Ovary (tissue), 9 donors: ENCODE measurements around the gene FAM163B. TPM values are rescaled to one million over a fixed set of nuclear protein-coding genes. Genes with fewer than 3 reads are reported as not detected.

Source experiments
- DNase-seq, 5 donors: peaks; one replicate each; pipeline ENCODE4 v3.0.0-alpha.2; 2019 to 2020
- H3K27ac ChIP-seq, 2 donors: fragments of 200-600 bp; one replicate each; pipeline versions ENCODE4 v1.5.1 to v1.8.0; 2019 to 2022
- H3K27me3 ChIP-seq: fragments of 200-600 bp; one replicate; pipeline ENCODE4 v1.8.0; 2022
- H3K36me3 ChIP-seq: fragments of 200-600 bp; sonication (generic); one replicate; pipeline ENCODE4 v1.5.1; 2019
- H3K4me1 ChIP-seq: one replicate; pipeline ENCODE4 v1.8.1; 2013; ENCODE audit warnings: mild to moderate bottlenecking, moderate library complexity; ENCODE audit not compliant: insufficient read depth
- H3K4me3 ChIP-seq: fragments of 200-600 bp; sonication (generic); one replicate; pipeline ENCODE4 v1.5.1; 2017
- H3K9me3 ChIP-seq, 2 donors: fragments of 200-600 bp in 1 of 2; sonication (generic) in 1 of 2; one replicate each; pipeline versions ENCODE4 v1.5.1 to v1.8.1; 2013 to 2019; ENCODE audit warnings: mild to moderate bottlenecking in 1 of 2, moderate library complexity in 1 of 2
- EP300 ChIP-seq: sonication (generic); formaldehyde crosslinking; IDR thresholded peaks from one replicate; pipeline ENCODE4 v1.6.1; 2017; ENCODE audit warnings: antibody characterized with exemption
- POLR2A ChIP-seq: fragments of 450-650 bp; IDR thresholded peaks from one replicate; pipeline ENCODE4 v1.6.1; 2017; ENCODE audit warnings: antibody characterized with exemption, mild to moderate bottlenecking, moderate library complexity
- WGBS, 3 donors: extraction: QIAGEN DNeasy Blood & Tissue Kit in 1 of 3; methylation state at CpG; one replicate each; pipeline versions ENCODE4 v1.1.5 to v1.1.7; 2013 to 2017; 5-methylcytosine and 5-hydroxymethylcytosine counted together
- intact Hi-C, 4 donors: fragments of 100-400 bp; cut with DNase I; formaldehyde crosslinking; loops; one replicate each; pipeline versions ENCODE4 v1.11.0 to v1.15.1; 2022 to 2023
- polyA plus RNA-seq, 2 donors: library from polyadenylated mRNA; stranded (reverse); fragments of 200-250 nt in 1 of 2; fragments of 350-450 nt in 1 of 2; fragmentation: Illumina TruSeq in 1 of 2; extraction: RNeasy Lipid Tissue Mini Kit (QIAGEN cat#74804) in 1 of 2; gene quantifications; one replicate each; pipeline ENCODE4 v1.2.3, GENCODE V29; 2013 to 2014
- total RNA-seq, 7 donors: library from RNA; depleted of rRNA in 2 of 7; stranded (reverse); fragments of >200 nt in 2 of 7; fragmentation: NEBNext Ultra II Directional in 3 of 7; extraction: Animal tissue kit (Norgen Biotek cat#: 25700) in 3 of 7; gene quantifications; one replicate each; pipeline versions ENCODE4 v1.1.0 to v1.2.4, GENCODE V29; 2016 to 2023
- TF ChIP-seq, protein P1 (sequence below), 3 donors: fragments of 450-650 bp in 2 of 3; fragments of 200-600 bp in 1 of 3; IDR thresholded peaks; one replicate each; pipeline versions ENCODE4 v1.5.1 to v1.8.0; 2016 to 2022; ENCODE audit warnings: antibody characterized with exemption in 3 of 3, mild to moderate bottlenecking in 1 of 3
- donor health status: DM: no; HTN: no; CAD: no; lungs with moderate emphysema.
- donor health status: DM: no; HTN: no; CAD: no.
- donor health status: Bipolar disorder and iron deficiency.
- donor health status: DM: yes; HTN: yes; CAD: no.
- donor health status: DM: no; HTN: no; CAD: no.
- donor health status: DM: yes; HTN: yes; CAD: no.

Gene FAM163B
- total and polyA plus RNA-seq, 9 donors: 0.21 to 0.30 TPM; not detected in 7

DNA sequence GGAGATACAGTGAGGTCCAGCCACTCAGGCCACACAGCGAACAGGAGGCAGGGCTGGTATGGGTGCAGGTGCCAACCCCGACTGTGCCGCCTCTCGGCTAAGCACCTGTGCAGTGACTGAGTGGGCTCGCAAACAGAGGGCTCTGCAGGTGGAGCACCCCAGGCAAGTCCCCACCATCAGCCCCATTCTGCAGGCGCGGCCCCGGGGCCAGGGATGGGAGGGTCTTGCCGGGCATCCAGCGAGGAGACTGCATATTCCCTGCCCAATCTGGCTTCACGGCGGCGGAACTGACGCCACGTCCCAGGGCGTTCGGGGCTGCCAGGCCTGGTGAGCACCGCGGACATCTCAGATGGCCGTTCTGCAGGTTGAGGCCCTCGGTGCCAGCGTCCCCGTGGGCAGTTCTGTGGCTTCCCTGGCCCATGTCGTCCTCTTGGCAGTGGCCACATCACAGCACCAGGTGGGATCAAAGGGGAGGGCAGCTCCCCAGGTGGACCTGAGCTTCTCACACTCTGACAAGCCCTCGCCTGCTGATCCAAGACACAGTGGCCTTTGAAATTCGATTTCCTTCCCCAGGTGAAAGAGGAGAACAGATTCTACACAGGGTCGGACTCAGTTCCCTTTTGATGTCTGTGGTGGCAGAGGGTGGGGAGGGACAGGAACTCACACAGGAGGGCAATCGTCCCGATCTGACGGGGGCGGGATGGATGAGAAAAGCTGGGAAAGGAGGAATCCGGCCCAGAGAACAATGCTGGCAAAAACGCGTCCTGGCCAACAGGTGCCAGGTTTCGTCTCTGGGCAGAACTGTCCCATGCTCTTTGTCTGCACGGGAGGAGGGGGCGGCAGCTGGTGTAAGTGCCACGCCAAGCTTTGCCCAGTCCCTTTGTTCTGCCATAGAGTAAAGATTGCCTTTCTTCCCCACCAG, 45.8 kb upstream of the FAM163B start:
- no peak for DNase-seq
- 59 to 67% (median 59%) methylated on average over 31 to 38 of the region's 38 CpGs for WGBS, 3 donors
- Histone ChIP-seq H3K27me3 (no peaks in the 10 kb centered on the region), H3K4me3 (no peak overlapping the region), H3K36me3 (no peaks in the 10 kb centered on the region), H3K4me1 (peaks cover 11% of the 10 kb centered on the region), H3K9me3 (no peaks in the 10 kb centered on the region), H3K27ac (no peak overlapping the region)
- intact Hi-C loops: no loop called here
- TF ChIP-seq EP300 (no peak), POLR2A (no peak)
- TF ChIP-seq, protein P1, sequence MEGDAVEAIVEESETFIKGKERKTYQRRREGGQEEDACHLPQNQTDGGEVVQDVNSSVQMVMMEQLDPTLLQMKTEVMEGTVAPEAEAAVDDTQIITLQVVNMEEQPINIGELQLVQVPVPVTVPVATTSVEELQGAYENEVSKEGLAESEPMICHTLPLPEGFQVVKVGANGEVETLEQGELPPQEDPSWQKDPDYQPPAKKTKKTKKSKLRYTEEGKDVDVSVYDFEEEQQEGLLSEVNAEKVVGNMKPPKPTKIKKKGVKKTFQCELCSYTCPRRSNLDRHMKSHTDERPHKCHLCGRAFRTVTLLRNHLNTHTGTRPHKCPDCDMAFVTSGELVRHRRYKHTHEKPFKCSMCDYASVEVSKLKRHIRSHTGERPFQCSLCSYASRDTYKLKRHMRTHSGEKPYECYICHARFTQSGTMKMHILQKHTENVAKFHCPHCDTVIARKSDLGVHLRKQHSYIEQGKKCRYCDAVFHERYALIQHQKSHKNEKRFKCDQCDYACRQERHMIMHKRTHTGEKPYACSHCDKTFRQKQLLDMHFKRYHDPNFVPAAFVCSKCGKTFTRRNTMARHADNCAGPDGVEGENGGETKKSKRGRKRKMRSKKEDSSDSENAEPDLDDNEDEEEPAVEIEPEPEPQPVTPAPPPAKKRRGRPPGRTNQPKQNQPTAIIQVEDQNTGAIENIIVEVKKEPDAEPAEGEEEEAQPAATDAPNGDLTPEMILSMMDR (IDR thresholded peaks at IDR 0.05): no peak

DNA sequence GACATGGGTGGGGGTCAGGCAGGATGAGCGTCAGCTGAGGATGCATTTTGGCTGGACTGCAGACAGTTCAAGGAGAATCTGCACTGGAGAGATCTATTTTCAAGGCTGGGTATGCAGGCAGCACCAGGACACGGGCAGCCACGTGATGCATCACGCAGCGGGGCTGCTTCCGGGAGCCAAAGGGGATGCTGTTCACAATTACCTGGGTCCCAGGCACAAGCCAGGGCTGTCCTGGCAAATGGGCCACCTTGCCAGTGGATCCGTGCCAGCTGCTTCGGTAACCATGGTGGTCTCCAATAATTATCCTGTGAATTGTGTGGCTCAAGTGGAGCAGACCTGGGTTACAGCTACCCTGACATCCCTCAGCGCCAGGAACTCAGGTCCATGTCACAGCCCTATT, 44.4 kb upstream of the FAM163B start:
- intact Hi-C loops: no loop called here
- Histone ChIP-seq H3K9me3 (no peaks in the 10 kb centered on the region), H3K27ac (no peak overlapping the region), H3K4me1 (peaks cover 8% of the 10 kb centered on the region), H3K4me3 (no peak overlapping the region), H3K36me3 (no peaks in the 10 kb centered on the region), H3K27me3 (no peaks in the 10 kb centered on the region)
- no peak for DNase-seq
- WGBS, 3 donors: 31 to 52% (median 41%) methylated on average over 9 of the region's 9 CpGs
- TF ChIP-seq POLR2A: no peak
- TF ChIP-seq, protein P1 (IDR thresholded peaks at IDR 0.05): no peak
- no peak for TF ChIP-seq EP300

DNA sequence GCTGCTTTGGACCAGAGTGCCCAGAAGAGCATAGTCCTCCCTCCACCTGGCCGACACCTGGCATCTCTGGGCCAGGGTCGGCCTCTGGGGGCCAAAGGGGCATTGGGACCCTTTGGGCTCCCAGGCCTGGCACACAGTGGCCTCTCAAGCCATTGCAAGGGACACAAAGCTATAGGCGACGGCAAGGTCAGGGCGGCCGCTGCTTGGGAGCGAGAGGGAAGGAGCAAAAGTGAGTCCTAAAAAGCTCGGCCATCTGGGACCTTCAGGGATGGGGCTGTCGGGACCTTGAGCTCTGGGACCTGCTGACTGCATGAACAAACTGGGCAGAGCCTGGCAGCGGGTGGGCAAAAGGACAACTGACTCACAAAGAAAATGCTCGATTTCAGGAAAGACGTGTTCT, 40.8 kb upstream of the FAM163B start:
- WGBS, 3 donors: 88 to 89% (median 88%) methylated on average over 12 of the region's 12 CpGs
- H3K36me3 ChIP-seq: no peaks in the 10 kb centered on the region
- no peaks in the 10 kb centered on the region for H3K9me3 ChIP-seq
- no peaks in the 10 kb centered on the region for H3K27me3 ChIP-seq
- H3K4me3 ChIP-seq: no peak overlapping the region
- no peak overlapping the region for H3K27ac ChIP-seq
- no peaks in the 10 kb centered on the region for H3K4me1 ChIP-seq
- intact Hi-C loops: no loop called here
- TF ChIP-seq POLR2A (no peak), EP300 (no peak)
- TF ChIP-seq, protein P1 (IDR thresholded peaks at IDR 0.05): no peak
- DNase-seq: no peak

DNA sequence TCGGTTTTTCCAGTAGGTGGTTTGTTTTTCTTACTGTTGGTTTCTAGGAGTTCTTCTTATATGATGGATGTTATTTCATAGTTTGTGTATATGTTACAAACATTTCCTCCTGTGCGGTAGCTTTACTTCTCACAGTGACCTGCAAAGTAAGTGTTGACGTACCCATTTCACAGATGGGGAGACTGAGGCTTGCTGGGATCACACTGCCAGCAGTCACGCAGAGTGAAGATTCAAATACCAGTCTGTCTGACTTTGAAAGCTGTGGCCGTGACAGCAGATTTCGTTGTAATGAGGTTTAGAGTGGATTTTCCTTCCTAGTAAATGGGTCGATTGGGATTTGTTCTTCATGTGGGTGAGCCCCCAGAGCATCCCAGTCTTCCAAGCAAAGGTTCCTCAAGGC, 40.0 kb upstream of the FAM163B start:
- H3K4me1 ChIP-seq: no peaks in the 10 kb centered on the region
- WGBS, 3 donors: 77 to 87% (median 77%) methylated on average over 7 of the region's 7 CpGs
- H3K4me3 ChIP-seq: no peak overlapping the region
- no peak for DNase-seq
- no peaks in the 10 kb centered on the region for H3K9me3 ChIP-seq
- H3K36me3 ChIP-seq: no peaks in the 10 kb centered on the region
- intact Hi-C loops: no loop called here
- TF ChIP-seq, protein P1 (IDR thresholded peaks at IDR 0.05): no peak
- TF ChIP-seq POLR2A: no peak
- no peak for TF ChIP-seq EP300
- no peak overlapping the region for H3K27ac ChIP-seq
- H3K27me3 ChIP-seq: no peaks in the 10 kb centered on the region
